Measurements from ENCODE around the gene CNTNAP5. TPM values are rescaled to one million over a fixed set of nuclear protein-coding genes. Genes with fewer than 3 reads are reported as not detected.

Gene CNTNAP5
- total RNA-seq, 1 experiment from 2014 or later = 0.48 TPM

GRCh38 chr2:124604940-124605339 is 579.9 kb downstream of the CNTNAP5 start:
- Mint-ChIP-seq H3K4me1 (peaks cover 11 to 12% of the 10 kb centered on the region in 2 experiments), H3K4me3 (no peak overlapping the region), H3K27me3 (ENCODE audit: low read depth) (no peaks in the 10 kb centered on the region; the same call in 1 of the 2 replicates), H3K27ac (no peak overlapping the region), H3K36me3 (ENCODE audit: insufficient read depth in 1 of 3, low read depth in 3 of 3) (no peaks in the 10 kb centered on the region; a peak in 1 of 7 replicates), H3K9me3 (no peaks in the 10 kb centered on the region; a peak in 1 of 5 replicates)
- Histone ChIP-seq H3K27ac (ENCODE audit: insufficient read length, low read depth, low read length) (no peak overlapping the region), H3K56ac (ENCODE audit: insufficient read length, low read depth, low read length) (no peak overlapping the region), H2BK120ac (ENCODE audit: low read depth, low read length, poor library complexity, severe bottlenecking) (no peak overlapping the region), H3K14ac (ENCODE audit: insufficient read depth, low read length) (no peak overlapping the region), H3K4me1 (ENCODE audit: insufficient read depth, low read length) (no peaks in the 10 kb centered on the region; the same call in 1 of the 2 replicates), H3K27me3 (ENCODE audit: insufficient read depth, low read length) (no peaks in the 10 kb centered on the region), H3K79me1 (ENCODE audit: insufficient read depth, low read depth, low read length, poor library complexity, severe bottlenecking) (no peaks in the 10 kb centered on the region), H4K20me1 (ENCODE audit: control insufficient read depth, insufficient read depth, insufficient read length) (no peaks in the 10 kb centered on the region), H3K79me2 (ENCODE audit: insufficient read depth, low read length) (no peaks in the 10 kb centered on the region), H2BK15ac (ENCODE audit: low read depth, low read length) (no peak overlapping the region), H4K91ac (ENCODE audit: insufficient read length, low read depth, low read length) (no peak overlapping the region), H3K9me3 (ENCODE audit: control insufficient read depth, low read depth, low read length) (no peaks in the 10 kb centered on the region), H2BK12ac (ENCODE audit: insufficient read length, low read depth, low read length) (peak overlapping the region; percentile 74), H2BK5ac (ENCODE audit: insufficient read length, low read length) (no peak overlapping the region), H4K8ac (replicated peaks; ENCODE audit: insufficient read length, low read depth, low read length) (no peak overlapping the region), H3K18ac (ENCODE audit: insufficient read length, low read depth, low read length) (no peak overlapping the region), H3K23ac (ENCODE audit: insufficient read length, low read depth, low read length) (no peak overlapping the region), H2AFZ (ENCODE audit: low read length) (no peak overlapping the region), H3K9ac (ENCODE audit: extremely low read depth, insufficient read length, low read length) (no peak overlapping the region), H2BK20ac (ENCODE audit: low read depth, low read length, poor library complexity, severe bottlenecking) (no peak overlapping the region), H2AK5ac (ENCODE audit: insufficient read length, low read length) (no peak overlapping the region), H3K4me2 (ENCODE audit: insufficient read depth, insufficient read length, low read length) (no peak overlapping the region), H4K5ac (ENCODE audit: insufficient read length, low read depth, low read length) (no peak overlapping the region), H3K4ac (ENCODE audit: low read depth, low read length) (no peak overlapping the region), H3K23me2 (ENCODE audit: insufficient read length, low read depth, low read length, poor library complexity, severe bottlenecking) (no peaks in the 10 kb centered on the region), H3T11ph (ENCODE audit: low read length) (no peak overlapping the region)
- no CpG with 5 or more reads among the region's 2 CpGs for WGBS (ENCODE audit: extremely low coverage, insufficient read length, low lambda C conversion rate)
- no peak for DNase-seq
- no peak for TF ChIP-seq CTCF (conservative IDR thresholded peaks at IDR 0.05)
